Amygdala (tissue), 56 donors: ENCODE results near the gene TM6SF1.
"Not testable (repeated sequence)": the region's sequence is repeated elsewhere in the genome, so short reads cannot be mapped to it uniquely, and the experiment has no call there.

Source experiments
- DNase-seq, 56 donors: peaks; one replicate each; lab custom pipeline; 2025; lab: John Stamatoyannopoulos, UW

The TM6SF1 gene

GRCh38 chr15:83164771-83165404, 57.4 kb downstream of the TM6SF1 start:
- DNase-seq, result no peak

DNA sequence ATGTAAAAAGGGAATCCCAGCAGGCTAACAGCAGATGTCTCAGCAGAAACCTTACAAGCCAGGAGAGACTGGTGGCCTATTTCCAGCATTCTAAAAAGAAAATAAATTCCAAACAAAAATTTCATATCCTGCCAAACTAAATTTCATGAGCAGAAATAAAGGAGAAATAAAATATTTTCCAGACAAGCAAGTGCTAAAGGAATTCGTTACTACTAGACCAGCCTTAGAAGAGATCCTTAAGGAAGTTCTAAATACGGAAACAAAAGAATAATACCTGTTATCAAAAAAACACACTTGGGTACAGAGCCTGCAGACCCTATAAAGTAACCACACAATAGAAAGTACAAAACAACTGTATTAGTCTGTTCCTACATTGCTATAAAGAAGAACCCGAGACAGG, 58.8 kb downstream of the TM6SF1 start:
- no peak for DNase-seq

DNA sequence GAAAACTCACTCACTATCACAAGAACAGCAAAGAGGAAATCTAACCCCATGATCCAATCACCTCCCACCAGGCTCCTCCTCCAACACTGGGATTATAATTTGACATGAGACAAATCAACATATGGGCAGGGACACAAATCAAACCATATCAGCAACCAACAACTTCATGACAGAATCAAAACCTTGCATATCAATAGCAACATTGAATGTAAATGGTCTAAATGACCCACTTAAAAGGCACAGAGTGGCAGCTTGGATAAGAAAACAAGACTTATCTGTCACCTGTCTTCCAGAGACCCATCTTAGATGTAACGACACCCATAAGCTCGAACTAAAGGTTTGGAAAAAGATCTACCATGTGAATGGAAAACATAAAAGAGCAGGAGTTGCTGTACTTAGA, 59.4 kb downstream of the TM6SF1 start:
- DNase-seq, result no peak

GRCh38 chr15:83169576-83169975, 62.1 kb downstream of the TM6SF1 start:
- DNase-seq, result not testable (repeated sequence)

DNA sequence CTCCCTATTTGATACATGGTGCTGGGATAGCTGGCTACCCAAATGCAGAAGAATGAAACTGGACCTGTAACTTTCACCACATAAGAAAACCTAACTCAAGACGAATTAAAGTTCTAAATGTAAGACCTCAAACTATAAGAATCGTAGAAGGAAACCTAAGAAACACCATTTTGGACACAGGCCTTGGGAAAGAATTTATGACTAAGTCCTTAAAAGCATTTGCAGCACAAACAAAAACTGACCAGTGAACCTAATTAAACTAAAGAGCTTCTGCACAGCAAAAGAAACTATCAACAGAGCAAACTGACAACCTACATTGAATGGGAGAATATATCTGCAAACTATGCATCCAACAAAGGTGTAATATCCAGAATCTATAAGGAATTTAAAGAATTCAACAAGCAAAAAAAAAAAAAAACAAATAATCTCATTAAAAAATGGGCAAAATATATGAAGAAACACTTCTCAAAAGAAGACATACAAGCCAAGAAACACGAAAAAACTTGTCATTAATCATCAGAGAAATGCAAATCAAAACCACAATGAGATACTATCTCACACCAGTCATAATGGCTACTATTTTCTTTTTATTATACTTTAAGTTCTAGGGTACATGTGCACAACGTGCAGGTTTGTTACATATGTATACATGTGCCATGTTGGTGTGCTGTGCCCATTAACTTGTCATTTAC, 63.2 kb downstream of the TM6SF1 start:
- DNase-seq, result no peak

DNA sequence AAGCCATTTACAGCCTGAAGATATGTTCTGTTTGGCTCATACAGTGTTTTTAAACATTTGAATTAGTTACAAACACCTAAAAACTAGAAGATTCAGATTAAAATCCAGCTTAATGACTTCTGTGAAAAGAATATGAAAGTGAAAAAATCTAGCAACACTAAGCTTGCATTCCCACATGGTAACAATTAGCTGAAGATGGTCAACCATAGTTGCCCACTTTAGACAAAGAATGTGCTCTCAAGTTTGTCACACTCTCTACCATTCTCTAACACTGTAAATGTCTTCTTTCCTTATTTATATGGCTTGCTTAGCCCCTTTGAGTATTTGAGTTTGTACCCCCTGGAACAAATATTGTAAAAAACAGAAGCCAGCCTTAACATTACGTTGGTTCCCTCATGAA, 67.4 kb downstream of the TM6SF1 start:
- no peak for DNase-seq

- DNase-seq, result no peak
Measured at GRCh38 chr15:83178390-83178789, 70.9 kb downstream of the TM6SF1 start.

GRCh38 chr15:83178869-83179325, 71.5 kb downstream of the TM6SF1 start:
- no peak for DNase-seq

DNA sequence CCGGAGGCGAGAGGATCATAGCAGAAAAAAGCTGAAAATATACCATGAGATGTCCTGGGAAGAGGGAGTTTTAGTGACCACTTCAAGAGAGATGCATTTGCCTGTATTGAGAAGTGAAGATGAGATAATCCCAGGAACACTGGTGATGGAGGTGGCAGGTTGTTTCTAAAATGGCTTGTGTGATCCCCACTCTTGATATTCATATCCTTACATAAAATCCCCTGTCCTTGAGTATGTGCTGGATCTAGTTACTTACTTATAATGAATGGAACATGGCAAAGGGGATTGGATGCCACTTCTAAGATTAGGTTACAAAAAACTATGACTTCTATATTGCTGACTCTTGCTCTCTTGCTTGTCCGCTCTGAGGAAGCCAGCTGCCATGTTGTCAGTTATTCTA, 78.1 kb downstream of the TM6SF1 start:
- DNase-seq, result no peak
